ENCODE data around the gene FOXJ1. TPM values are rescaled to one million over a fixed set of nuclear protein-coding genes. Genes with fewer than 3 reads are reported as not detected.

The FOXJ1 gene
- total and polyA plus RNA-seq, 2 donors = 0.52 to 0.75 TPM

DNA sequence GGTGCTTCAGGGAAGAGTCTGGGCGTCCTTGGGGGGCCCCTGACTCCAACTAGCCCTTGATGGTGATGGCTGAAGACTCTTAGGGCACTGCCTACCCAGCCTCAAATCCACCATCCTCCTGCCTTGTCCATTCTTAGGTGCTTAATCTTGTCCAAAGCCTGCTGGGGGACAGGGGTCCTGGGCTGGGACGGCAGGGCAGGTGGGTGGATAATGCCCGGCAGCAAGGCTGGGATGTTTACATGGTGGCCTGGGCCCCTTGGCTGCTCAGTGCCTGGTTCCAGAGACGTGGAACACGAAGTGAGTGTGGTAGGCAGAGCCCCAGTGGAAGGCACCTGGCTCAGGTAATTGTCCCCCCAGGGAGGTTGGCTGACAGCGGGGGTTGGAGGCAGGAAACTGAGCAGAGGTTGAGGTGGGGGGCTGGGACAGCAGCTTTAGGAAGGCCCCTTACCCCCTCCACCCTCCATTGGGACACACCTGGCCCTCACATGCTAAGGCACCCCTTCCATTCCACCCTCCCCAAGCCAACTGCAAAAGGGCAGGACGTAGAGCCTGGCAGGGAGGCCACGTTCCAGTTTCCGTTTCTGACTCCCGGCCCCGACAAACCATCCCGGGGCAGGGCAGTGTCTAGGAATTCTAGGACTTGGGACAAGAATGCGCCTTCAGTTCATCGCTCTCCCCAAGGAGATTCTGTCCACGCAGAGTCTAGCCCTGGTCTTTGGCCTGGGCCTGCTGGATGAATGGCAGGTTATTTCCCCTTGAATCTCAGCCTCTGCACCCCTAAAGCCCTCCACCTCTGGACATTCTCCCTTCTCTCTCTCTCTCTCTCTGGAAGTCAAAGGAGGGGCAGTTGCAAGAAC is 1.9 kb downstream of the FOXJ1 start:
- 95% methylated on average over 15 of the region's 15 CpGs for WGBS
- H3K9me3 ChIP-seq (ENCODE audit: control insufficient read depth in 2 of 2, insufficient read depth in 1 of 2, low read length in 1 of 2) = peaks cover 0 to 11% of the 10 kb centered on the region in 2 donors
- peaks cover 12 to 56% of the 10 kb centered on the region in 2 donors for H3K4me1 ChIP-seq (ENCODE audit: control insufficient read depth in 2 of 2, insufficient read depth in 2 of 2, low read length in 2 of 2)
- no peaks in the 10 kb centered on the region for H3K36me3 ChIP-seq (ENCODE audit: control insufficient read depth in 2 of 2, insufficient read depth in 2 of 2, low read length in 1 of 2)
- no peak overlapping the region for H3K27ac ChIP-seq (ENCODE audit: low read depth in 1 of 2, low read length in 1 of 2)
- H3K27me3 ChIP-seq (ENCODE audit: control insufficient read depth in 2 of 2, insufficient read depth in 1 of 2, low read length in 1 of 2) = peaks cover 26 to 80% of the 10 kb centered on the region in 2 donors
- no peak overlapping the region for H3K4me3 ChIP-seq (ENCODE audit: low read length in 2 of 2)
- DNase-seq (ENCODE audit: low read depth in 6 of 9, low spot score in 9 of 9) = no peak

DNA sequence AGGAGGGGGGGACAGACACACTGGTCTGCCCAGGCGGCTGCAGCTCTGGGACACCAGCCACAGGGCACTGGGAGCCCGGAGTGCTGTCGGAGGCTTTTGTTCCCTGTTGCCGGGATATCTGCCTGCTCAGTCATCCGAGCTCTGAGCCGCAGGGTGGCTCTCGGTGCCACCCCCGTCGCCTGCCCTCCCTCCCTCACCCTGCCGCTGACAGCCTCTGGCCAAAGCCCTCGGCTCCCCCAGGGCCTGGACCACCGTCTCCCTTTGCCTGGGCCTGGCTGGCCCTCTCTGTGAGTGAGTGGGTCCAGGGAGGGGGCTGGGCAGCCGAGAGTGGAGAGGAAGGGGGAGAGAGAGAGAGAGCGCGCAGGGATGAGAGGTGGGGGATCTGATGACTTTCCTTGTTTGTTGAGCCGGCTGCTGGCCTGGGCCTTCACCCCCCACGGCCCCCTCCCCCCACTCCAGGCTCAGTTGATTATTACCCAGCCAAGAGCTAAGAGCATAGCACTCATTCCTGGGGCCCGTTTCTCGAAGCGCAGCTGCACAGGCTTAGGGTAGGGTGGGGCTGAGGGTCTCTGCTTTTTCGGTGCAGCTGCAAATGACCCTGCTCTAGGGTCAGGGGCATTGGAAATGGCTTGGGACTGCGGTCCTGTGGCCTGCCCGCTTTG is 2.7 kb downstream of the FOXJ1 start:
- peaks cover 0 to 11% of the 10 kb centered on the region in 2 donors for H3K9me3 ChIP-seq (ENCODE audit: control insufficient read depth in 2 of 2, insufficient read depth in 1 of 2, low read length in 1 of 2)
- H3K4me1 ChIP-seq (ENCODE audit: control insufficient read depth in 2 of 2, insufficient read depth in 2 of 2, low read length in 2 of 2) = peaks cover 12 to 49% of the 10 kb centered on the region in 2 donors
- 92% methylated on average over 23 of the region's 23 CpGs for WGBS
- H3K4me3 ChIP-seq (ENCODE audit: low read length in 2 of 2) = no peak overlapping the region
- H3K36me3 ChIP-seq (ENCODE audit: control insufficient read depth in 2 of 2, insufficient read depth in 2 of 2, low read length in 1 of 2) = no peaks in the 10 kb centered on the region
- DNase-seq (ENCODE audit: low read depth in 6 of 9, low spot score in 9 of 9) = no peak
- H3K27ac ChIP-seq (ENCODE audit: low read depth in 1 of 2, low read length in 1 of 2) = no peak overlapping the region
- H3K27me3 ChIP-seq (ENCODE audit: control insufficient read depth in 2 of 2, insufficient read depth in 1 of 2, low read length in 1 of 2) = peaks cover 26 to 83% of the 10 kb centered on the region in 2 donors

- peaks cover 26 to 81% of the 10 kb centered on the region in 2 donors for H3K27me3 ChIP-seq (ENCODE audit: control insufficient read depth in 2 of 2, insufficient read depth in 1 of 2, low read length in 1 of 2)
- no peak overlapping the region for H3K4me3 ChIP-seq (ENCODE audit: low read length in 2 of 2)
These were observed 3.5 kb downstream of the FOXJ1 start for GRCh38 chr17:76137351-76138233.

DNA sequence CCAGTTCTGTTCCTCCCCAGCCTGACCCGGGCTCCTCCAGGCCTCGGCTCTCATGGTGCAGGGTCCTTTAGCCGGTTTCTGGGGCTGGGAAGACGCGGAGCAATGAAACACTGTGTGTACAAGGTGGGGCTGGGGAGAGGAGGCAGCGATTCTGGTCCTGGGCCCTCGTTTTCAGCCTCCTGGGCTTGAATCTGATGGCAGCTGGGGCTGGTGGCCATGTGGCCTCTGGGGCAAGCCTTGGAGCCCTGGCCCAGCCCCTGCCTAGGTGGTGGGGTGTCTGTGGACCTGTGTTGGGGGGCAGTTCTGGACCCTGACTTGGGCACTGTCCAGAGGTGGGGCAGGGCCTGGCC is 4.1 kb downstream of the FOXJ1 start:
- H3K4me1 ChIP-seq (ENCODE audit: control insufficient read depth in 2 of 2, insufficient read depth in 2 of 2, low read length in 2 of 2) = peaks cover 12 to 36% of the 10 kb centered on the region in 2 donors
- peaks cover 0 to 11% of the 10 kb centered on the region in 2 donors for H3K9me3 ChIP-seq (ENCODE audit: control insufficient read depth in 2 of 2, insufficient read depth in 1 of 2, low read length in 1 of 2)
- peaks cover 26 to 78% of the 10 kb centered on the region in 2 donors for H3K27me3 ChIP-seq (ENCODE audit: control insufficient read depth in 2 of 2, insufficient read depth in 1 of 2, low read length in 1 of 2)
- no peak overlapping the region for H3K4me3 ChIP-seq (ENCODE audit: low read length in 2 of 2)
- WGBS = 96% methylated on average over 7 of the region's 7 CpGs
- DNase-seq (ENCODE audit: low read depth in 6 of 9, low spot score in 9 of 9) = no peak
- H3K36me3 ChIP-seq (ENCODE audit: control insufficient read depth in 2 of 2, insufficient read depth in 2 of 2, low read length in 1 of 2) = no peaks in the 10 kb centered on the region
- no peak overlapping the region for H3K27ac ChIP-seq (ENCODE audit: low read depth in 1 of 2, low read length in 1 of 2)

More at GRCh38 chr17:76137351-76138233, 3.5 kb downstream of the FOXJ1 start:
- WGBS = 86% methylated on average over 54 of the region's 54 CpGs
- no peak overlapping the region for H3K27ac ChIP-seq (ENCODE audit: low read depth in 1 of 2, low read length in 1 of 2)
- H3K36me3 ChIP-seq (ENCODE audit: control insufficient read depth in 2 of 2, insufficient read depth in 2 of 2, low read length in 1 of 2) = no peaks in the 10 kb centered on the region
- peaks cover 0 to 11% of the 10 kb centered on the region in 2 donors for H3K9me3 ChIP-seq (ENCODE audit: control insufficient read depth in 2 of 2, insufficient read depth in 1 of 2, low read length in 1 of 2)
- DNase-seq (ENCODE audit: low read depth in 6 of 9, low spot score in 9 of 9) = no peak
- peaks cover 12 to 42% of the 10 kb centered on the region in 2 donors for H3K4me1 ChIP-seq (ENCODE audit: control insufficient read depth in 2 of 2, insufficient read depth in 2 of 2, low read length in 2 of 2)

DNA sequence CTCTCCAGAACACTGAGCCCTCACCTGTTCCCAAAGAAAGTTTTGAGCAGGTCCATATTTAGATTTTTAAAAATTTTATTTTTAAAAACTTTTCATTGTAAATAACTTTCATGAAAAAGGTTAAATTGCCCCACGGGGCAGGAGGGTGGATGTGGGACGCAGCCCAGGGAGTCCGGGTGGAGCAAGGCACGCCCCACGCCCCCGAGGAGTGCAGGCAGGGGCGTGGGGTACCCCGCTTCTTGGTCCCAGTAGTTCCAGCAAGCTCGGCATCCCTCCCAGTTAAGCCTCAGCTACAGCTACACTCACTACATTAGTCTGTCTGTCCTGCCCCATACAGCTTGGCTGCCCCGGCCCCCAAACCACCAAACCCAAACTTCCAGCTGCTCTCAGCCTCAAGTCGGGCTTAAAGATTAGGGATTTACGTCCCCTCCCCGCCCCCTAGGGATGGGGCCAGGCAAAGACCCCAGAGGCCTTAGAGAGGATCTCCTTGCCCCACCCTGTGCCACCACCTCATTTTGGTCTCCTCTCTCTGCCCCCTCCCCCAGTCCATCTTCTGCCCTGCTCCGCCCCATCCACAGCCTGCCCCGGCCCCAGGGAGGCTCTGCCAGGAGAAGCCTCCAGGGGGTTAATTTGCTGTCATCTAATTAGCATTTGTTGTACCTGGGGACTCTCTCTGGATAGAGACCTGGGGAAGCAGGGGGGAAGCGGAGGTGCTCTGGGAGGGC is 4.6 kb downstream of the FOXJ1 start:
- no peak for DNase-seq (ENCODE audit: low read depth in 6 of 9, low spot score in 9 of 9)
- H3K36me3 ChIP-seq (ENCODE audit: control insufficient read depth in 2 of 2, insufficient read depth in 2 of 2, low read length in 1 of 2) = no peaks in the 10 kb centered on the region
- peaks cover 0 to 11% of the 10 kb centered on the region in 2 donors for H3K9me3 ChIP-seq (ENCODE audit: control insufficient read depth in 2 of 2, insufficient read depth in 1 of 2, low read length in 1 of 2)
- H3K27ac ChIP-seq (ENCODE audit: low read depth in 1 of 2, low read length in 1 of 2) = no peak overlapping the region
- H3K4me3 ChIP-seq (ENCODE audit: low read length in 2 of 2) = no peak overlapping the region
- 96% methylated on average over 16 of the region's 16 CpGs for WGBS
- H3K4me1 ChIP-seq (ENCODE audit: control insufficient read depth in 2 of 2, insufficient read depth in 2 of 2, low read length in 2 of 2) = peaks cover 11 to 31% of the 10 kb centered on the region in 2 donors
- peaks cover 23 to 77% of the 10 kb centered on the region in 2 donors for H3K27me3 ChIP-seq (ENCODE audit: control insufficient read depth in 2 of 2, insufficient read depth in 1 of 2, low read length in 1 of 2)

- no peak overlapping the region for H3K27ac ChIP-seq (ENCODE audit: low read depth in 1 of 2, low read length in 1 of 2)
- H3K36me3 ChIP-seq (ENCODE audit: control insufficient read depth in 2 of 2, insufficient read depth in 2 of 2, low read length in 1 of 2) = no peaks in the 10 kb centered on the region
- H3K4me3 ChIP-seq (ENCODE audit: low read length in 2 of 2) = no peak overlapping the region
- no peak for DNase-seq (ENCODE audit: low read depth in 6 of 9, low spot score in 9 of 9)
- WGBS = 96% methylated on average over 8 of the region's 8 CpGs
- peaks cover 9 to 28% of the 10 kb centered on the region in 2 donors for H3K4me1 ChIP-seq (ENCODE audit: control insufficient read depth in 2 of 2, insufficient read depth in 2 of 2, low read length in 2 of 2)
- H3K27me3 ChIP-seq (ENCODE audit: control insufficient read depth in 2 of 2, insufficient read depth in 1 of 2, low read length in 1 of 2) = peaks cover 19 to 77% of the 10 kb centered on the region in 2 donors
- H3K9me3 ChIP-seq (ENCODE audit: control insufficient read depth in 2 of 2, insufficient read depth in 1 of 2, low read length in 1 of 2) = peaks cover 0 to 11% of the 10 kb centered on the region in 2 donors
These were observed 5.2 kb downstream of the FOXJ1 start for GRCh38 chr17:76135810-76136188.

DNA sequence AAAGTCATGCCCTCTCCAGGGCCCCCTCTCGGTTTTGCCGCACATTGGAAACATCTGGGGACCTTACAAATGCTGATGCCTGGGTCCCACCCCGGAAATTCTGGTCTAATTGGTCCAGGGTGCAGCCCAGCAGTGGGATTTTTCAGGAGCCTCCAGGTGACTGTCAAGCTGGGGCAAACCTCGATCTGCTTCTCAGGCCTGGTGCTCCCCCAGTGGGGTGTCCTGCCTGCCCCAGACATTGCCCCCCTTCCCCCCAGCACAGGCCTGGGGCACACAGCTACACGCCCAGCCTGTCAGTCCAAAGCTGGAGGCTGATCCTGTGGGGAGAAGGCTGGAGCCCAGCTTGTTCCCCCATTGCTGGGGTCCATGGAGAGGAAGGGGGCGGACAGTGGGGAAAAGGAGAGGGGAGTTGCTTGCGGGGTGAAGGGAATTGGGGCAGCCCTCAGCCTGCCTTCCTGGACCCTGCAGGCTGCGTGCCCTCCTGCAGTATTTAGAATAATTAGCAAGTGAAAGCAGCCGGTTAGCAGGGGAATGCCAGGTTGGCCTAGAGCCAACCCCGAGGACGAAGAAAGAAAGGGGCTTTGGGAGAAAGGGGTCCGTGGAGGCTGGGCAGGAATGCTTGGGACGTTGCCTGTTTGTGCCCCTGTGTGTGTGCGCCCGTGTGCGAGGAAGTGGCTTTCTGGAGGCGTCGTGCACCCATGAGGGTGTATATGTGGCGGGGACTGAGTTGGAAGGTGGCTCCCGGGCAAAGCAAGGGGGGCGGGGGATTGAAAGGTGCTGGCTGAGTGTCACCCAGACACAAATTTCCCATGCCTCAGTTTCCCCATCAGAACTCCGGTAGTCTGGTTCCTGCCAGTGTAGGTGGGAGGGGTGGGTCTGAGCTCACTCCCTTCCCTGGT is 5.9 kb downstream of the FOXJ1 start:
- H3K4me3 ChIP-seq (ENCODE audit: low read length in 2 of 2) = no peak overlapping the region
- H3K4me1 ChIP-seq (ENCODE audit: control insufficient read depth in 2 of 2, insufficient read depth in 2 of 2, low read length in 2 of 2) = peaks cover 3 to 27% of the 10 kb centered on the region in 2 donors
- H3K36me3 ChIP-seq (ENCODE audit: control insufficient read depth in 2 of 2, insufficient read depth in 2 of 2, low read length in 1 of 2) = no peaks in the 10 kb centered on the region
- H3K27me3 ChIP-seq (ENCODE audit: control insufficient read depth in 2 of 2, insufficient read depth in 1 of 2, low read length in 1 of 2) = peaks cover 13 to 74% of the 10 kb centered on the region in 2 donors
- H3K9me3 ChIP-seq (ENCODE audit: control insufficient read depth in 2 of 2, insufficient read depth in 1 of 2, low read length in 1 of 2) = peaks cover 0 to 7% of the 10 kb centered on the region in 2 donors
- no peak for DNase-seq (ENCODE audit: low read depth in 6 of 9, low spot score in 9 of 9)
- 85% methylated on average over 22 of the region's 22 CpGs for WGBS
- H3K27ac ChIP-seq (ENCODE audit: low read depth in 1 of 2, low read length in 1 of 2) = no peak overlapping the region

Measured in thymus (tissue), 11 donors.